Activated B cell treated with CpG ODN at 0.5 μM for 24 hours (primary cell): ENCODE measurements around the gene ADAMTS10. TPM values are rescaled to one million over a fixed set of nuclear protein-coding genes. Genes with fewer than 3 reads are reported as not detected.
"Not testable (repeated sequence)": the region's sequence is repeated elsewhere in the genome, so short reads cannot be mapped to it uniquely, and the experiment has no call there.

Experiments used
- ATAC-seq: fragments of 200-7000 bp; cut with Tn5 transposase; one replicate; pipeline ENCODE4 v1.10.0; 2021; ENCODE audit warnings: low read depth, mild to moderate bottlenecking, moderate library complexity
- CTCF ChIA-PET: fragments of 350-600 bp; sonication (Branson Sonifier 250); formaldehyde crosslinking; loops from one replicate; lab custom pipeline; 2021; ENCODE audit warnings: antibody characterized with exemption; lab: Charles Lee
- POLR2A ChIA-PET: fragments of 350-600 bp; sonication (Branson Sonifier 250); formaldehyde crosslinking; loops from one replicate; lab custom pipeline; 2021; ENCODE audit warnings: antibody characterized with exemption; lab: Charles Lee
- DNase-seq: peaks from one replicate; pipeline ENCODE4 v3.0.0; 2022
- H3K27ac Mint-ChIP-seq: one replicate; pipeline ENCODE4 v1.8.0; 2020; ENCODE audit warnings: mixed read lengths
- H3K27me3 Mint-ChIP-seq: one replicate; pipeline ENCODE4 v1.8.0; 2021; ENCODE audit warnings: mixed read lengths
- H3K36me3 Mint-ChIP-seq: one replicate; pipeline ENCODE4 v1.8.0; 2021; ENCODE audit warnings: low read depth, mixed read lengths
- H3K4me1 Mint-ChIP-seq: one replicate; pipeline ENCODE4 v1.8.0; 2021; ENCODE audit warnings: mixed read lengths
- H3K4me3 Mint-ChIP-seq: one replicate; pipeline ENCODE4 v1.8.0; 2020; ENCODE audit warnings: mild to moderate bottlenecking, mixed read lengths
- H3K9me3 Mint-ChIP-seq: one replicate; pipeline ENCODE4 v1.8.0; 2020; ENCODE audit warnings: mixed read lengths
- intact Hi-C: fragments of 100-400 bp; cut with micrococcal nuclease; formaldehyde crosslinking; loops from one replicate; pipeline ENCODE4 v1.15.1; 2024
- total RNA-seq: library from RNA; stranded (reverse); gene quantifications from 2 replicates; pipeline ENCODE4 v1.2.3, GENCODE V29; 2022
- TF ChIP-seq, protein P1 (sequence below): fragments of 200-600 bp; IDR thresholded peaks from one replicate; pipeline ENCODE4 v1.8.0; 2022; ENCODE audit warnings: antibody characterized with exemption, mild to moderate bottlenecking

Gene ADAMTS10
- total RNA-seq, 1 donor from 2014 or later = 0.33 TPM

GRCh38 chr19:8569066-8569771 is 41.3 kb downstream of the ADAMTS10 start:
- no peaks in the 10 kb centered on the region for H3K9me3 Mint-ChIP-seq
- peak overlapping the region; percentile 48 for H3K4me3 Mint-ChIP-seq
- peak; percentile 19 for DNase-seq
- intact Hi-C loops = loop anchor here (1.0 kb wide), 1 partner anchor 8 kb away; the partner anchor contains the start of gene MYO1F
- ATAC-seq = peak; percentile 90
- H3K27me3 Mint-ChIP-seq = no peaks in the 10 kb centered on the region
- TF ChIP-seq, protein P1, sequence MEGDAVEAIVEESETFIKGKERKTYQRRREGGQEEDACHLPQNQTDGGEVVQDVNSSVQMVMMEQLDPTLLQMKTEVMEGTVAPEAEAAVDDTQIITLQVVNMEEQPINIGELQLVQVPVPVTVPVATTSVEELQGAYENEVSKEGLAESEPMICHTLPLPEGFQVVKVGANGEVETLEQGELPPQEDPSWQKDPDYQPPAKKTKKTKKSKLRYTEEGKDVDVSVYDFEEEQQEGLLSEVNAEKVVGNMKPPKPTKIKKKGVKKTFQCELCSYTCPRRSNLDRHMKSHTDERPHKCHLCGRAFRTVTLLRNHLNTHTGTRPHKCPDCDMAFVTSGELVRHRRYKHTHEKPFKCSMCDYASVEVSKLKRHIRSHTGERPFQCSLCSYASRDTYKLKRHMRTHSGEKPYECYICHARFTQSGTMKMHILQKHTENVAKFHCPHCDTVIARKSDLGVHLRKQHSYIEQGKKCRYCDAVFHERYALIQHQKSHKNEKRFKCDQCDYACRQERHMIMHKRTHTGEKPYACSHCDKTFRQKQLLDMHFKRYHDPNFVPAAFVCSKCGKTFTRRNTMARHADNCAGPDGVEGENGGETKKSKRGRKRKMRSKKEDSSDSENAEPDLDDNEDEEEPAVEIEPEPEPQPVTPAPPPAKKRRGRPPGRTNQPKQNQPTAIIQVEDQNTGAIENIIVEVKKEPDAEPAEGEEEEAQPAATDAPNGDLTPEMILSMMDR = no peak
- peaks cover 5% of the 10 kb centered on the region for H3K36me3 Mint-ChIP-seq
- peaks cover 54% of the 10 kb centered on the region for H3K4me1 Mint-ChIP-seq
- ChIA-PET CTCF (interaction anchor here (3.1 kb wide), 1 partner anchor 11 kb away, joined by 39 read pairs; no protein-coding TSS in a partner anchor), POLR2A (interaction anchor here (0.7 to 1.0 kb wide), 3 partner anchors 9 to 95 kb away, joined by 3 to 11 read pairs (median 5); partner anchors contain the start of gene ZNF414)
- H3K27ac Mint-ChIP-seq = peak overlapping the region; percentile 84

- intact Hi-C loops = no loop called here
- ChIA-PET POLR2A (interaction anchor here (0.9 kb wide), 1 partner anchor 11 kb away, joined by 3 read pairs; no protein-coding TSS in a partner anchor), CTCF (interaction anchor here (3.2 kb wide), 1 partner anchor 11 kb away, joined by 12 read pairs; the partner anchor contains the start of gene MYO1F)
- DNase-seq (no peak), ATAC-seq (no peak)
- Mint-ChIP-seq H3K36me3 (peaks cover 5% of the 10 kb centered on the region), H3K27ac (no peak overlapping the region), H3K4me1 (peaks cover 43% of the 10 kb centered on the region), H3K27me3 (no peaks in the 10 kb centered on the region), H3K4me3 (no peak overlapping the region), H3K9me3 (no peaks in the 10 kb centered on the region)
- TF ChIP-seq, protein P1 = no peak
Observed at GRCh38 chr19:8567522-8568172, 42.9 kb downstream of the ADAMTS10 start.

- H3K27me3 Mint-ChIP-seq = no peaks in the 10 kb centered on the region
- CTCF ChIA-PET = interaction anchor here (1.2 to 3.2 kb wide), 2 partner anchors 9 to 12 kb away, joined by 3 to 12 read pairs; partner anchors contain the start of gene MYO1F
- TF ChIP-seq, protein P1 = no peak
- ATAC-seq (no peak), DNase-seq (no peak)
- H3K4me3 Mint-ChIP-seq = no peak overlapping the region
- no peak overlapping the region for H3K27ac Mint-ChIP-seq
- no peaks in the 10 kb centered on the region for H3K9me3 Mint-ChIP-seq
- peaks cover 5% of the 10 kb centered on the region for H3K36me3 Mint-ChIP-seq
- POLR2A ChIA-PET = no interaction called here
- H3K4me1 Mint-ChIP-seq = peaks cover 35% of the 10 kb centered on the region
- intact Hi-C loops = no loop called here
Observed at GRCh38 chr19:8566855-8567254, 43.7 kb downstream of the ADAMTS10 start.

DNA sequence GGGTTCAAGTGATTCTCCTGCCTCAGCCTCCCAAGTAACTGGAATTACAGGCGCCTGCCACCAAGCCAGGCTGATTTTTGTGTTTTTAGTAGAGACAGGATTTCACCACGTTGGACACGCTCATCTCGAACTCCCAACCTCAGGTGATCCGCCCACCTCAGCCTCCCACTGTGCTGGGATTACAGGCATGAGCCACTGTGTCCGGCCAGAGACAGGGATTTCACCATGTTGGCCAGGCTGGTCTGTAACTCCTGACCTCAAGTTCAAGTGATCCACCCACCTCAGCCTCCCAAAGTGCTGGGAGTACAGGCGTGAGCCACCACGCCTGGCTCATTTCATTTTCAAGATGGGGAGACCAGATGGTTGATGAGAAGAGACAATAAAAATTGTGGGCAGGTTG is 45.6 kb downstream of the ADAMTS10 start:
- H3K9me3 Mint-ChIP-seq, H3K4me3 Mint-ChIP-seq, DNase-seq, POLR2A ChIA-PET, H3K27ac Mint-ChIP-seq, intact Hi-C loops, H3K27me3 Mint-ChIP-seq, ATAC-seq, H3K36me3 Mint-ChIP-seq: not testable (repeated sequence)
- CTCF ChIA-PET = interaction anchor here (1.4 to 3.2 kb wide), 2 partner anchors 14 to 16 kb away, joined by 4 to 12 read pairs; partner anchors contain the start of gene MYO1F
- peaks cover 20% of the 10 kb centered on the region for H3K4me1 Mint-ChIP-seq

GRCh38 chr19:8561075-8561764 is 49.3 kb downstream of the ADAMTS10 start:
- Mint-ChIP-seq H3K27me3 (no peaks in the 10 kb centered on the region), H3K27ac (no peak overlapping the region), H3K36me3 (peaks cover 9% of the 10 kb centered on the region), H3K9me3 (no peaks in the 10 kb centered on the region), H3K4me3 (no peak overlapping the region), H3K4me1 (peaks cover 5% of the 10 kb centered on the region)
- DNase-seq (no peak), ATAC-seq (no peak)
- ChIA-PET POLR2A (no interaction called here), CTCF (no interaction called here)
- intact Hi-C loops = no loop called here
- TF ChIP-seq, protein P1 = no peak
